H1 (cell line): ENCODE results near the gene EVC2. TPM values are rescaled to one million over a fixed set of nuclear protein-coding genes. Genes with fewer than 3 reads are reported as not detected.

Source experiments
- CHD2 ChIP-seq: IDR thresholded peaks from 2 replicates; pipeline ENCODE4 v1.6.1; 2012; ENCODE audit warnings: low read length, improper control_type of control experiment
- SIRT6 ChIP-seq: IDR thresholded peaks from one replicate; pipeline ENCODE4 v1.7.1; 2012; ENCODE audit warnings: low read length, inconsistent platforms
- SP1 ChIP-seq: IDR thresholded peaks from 2 replicates; pipeline ENCODE4 v1.6.1; 2011; ENCODE audit warnings: low read depth, low read length
- SP2 ChIP-seq: IDR thresholded peaks from 2 replicates; pipeline ENCODE4 v1.6.1; 2012; ENCODE audit warnings: mild to moderate bottlenecking, low read length, inconsistent platforms
- polyA plus RNA-seq, 7 experiments: library from polyadenylated mRNA; depleted of rRNA in 3 of 7; stranded (reverse) in 5 of 7; unstranded in 2 of 7; fragments of >200 nt in 5 of 7; fragments of 200-250 nt in 2 of 7; gene quantifications; 1 replicate in 5 of 7; 2 replicates in 1 of 7; 4 replicates in 1 of 7; pipeline versions ENCODE4 v1.2.1 to v1.2.3, GENCODE V29; 2011 to 2013; ENCODE audit warnings: missing spikeins in 2 of 7, mixed read lengths in 2 of 7
- total RNA-seq: library from RNA; stranded (reverse); fragmentation: NEBNext Ultra II Directional; extraction: Animal tissue kit (Norgen Biotek cat#: 25700); gene quantifications from 2 replicates; pipeline ENCODE4 v1.2.1, GENCODE V29; 2021

Gene EVC2
- total and polyA plus RNA-seq, 2 of the 8 experiments (the other 6 are each of a cell fraction or from before 2014, with no cell fraction given) = 0.73 to 5.9 TPM

DNA sequence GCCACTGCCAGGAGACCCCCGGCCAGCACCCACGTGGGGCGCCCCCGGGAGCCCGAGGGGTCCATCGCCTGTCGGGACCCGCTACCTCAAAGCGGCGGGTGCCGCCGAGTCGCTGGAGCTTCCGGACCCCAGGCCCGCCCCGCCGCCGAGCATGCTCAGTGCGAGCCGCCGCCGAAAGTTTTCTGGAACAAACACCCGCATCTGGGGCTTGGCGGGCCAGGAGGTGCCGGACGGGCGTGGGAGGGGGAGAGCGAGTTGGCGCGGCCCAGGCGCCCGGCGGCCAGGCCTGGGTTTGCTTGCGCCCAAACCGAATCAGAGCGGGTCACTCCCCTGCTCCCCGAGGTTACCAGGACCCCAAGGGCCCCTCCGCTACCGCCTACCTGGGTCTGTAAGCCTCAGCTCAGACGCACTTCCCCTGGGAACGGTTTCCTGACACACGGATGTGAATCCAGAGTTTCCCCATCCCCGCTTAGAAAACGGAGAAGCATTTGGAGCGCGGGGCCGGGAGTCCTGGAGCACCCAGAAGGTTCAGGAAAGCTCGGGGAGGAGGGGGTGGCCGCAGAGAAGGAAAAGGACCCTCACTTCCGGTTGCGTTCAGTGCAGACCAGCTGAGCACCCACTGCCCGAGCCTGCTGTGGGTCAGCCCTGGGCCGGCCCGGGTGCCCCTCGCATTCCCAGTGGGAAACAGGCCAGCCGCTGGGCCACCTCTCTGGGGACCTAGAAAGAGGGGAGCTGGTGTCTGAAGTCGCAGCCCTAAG lies at the start of gene EVC2 (continued):
- TF ChIP-seq SP1 = no peak
- no peak for TF ChIP-seq CHD2
- no peak for TF ChIP-seq SP2
- TF ChIP-seq SIRT6 = no peak
